Inflammatory macrophage treated with lipopolysaccharide for 4 hours (primary cell): Measurements from ENCODE around the gene PDK3.

Experiments
- DNase-seq: peaks from one replicate; pipeline ENCODE4 v3.0.0-alpha.2; 2020

Gene PDK3

GRCh38 chrX:24464836-24465531 lies at the start of gene PDK3:
Gene PDK3 (plus strand): TSS chrX:24465286. CDS start chrX:24465456, 170 bp downstream.
- peak; percentile 83 for DNase-seq

GRCh38 chrX:24415921-24416320 lies 49.2 kb upstream of the PDK3 start:
- DNase-seq, result no peak

- peak; percentile 10 for DNase-seq
Observed at GRCh38 chrX:24423960-24424359, 41.1 kb upstream of the PDK3 start.

DNA sequence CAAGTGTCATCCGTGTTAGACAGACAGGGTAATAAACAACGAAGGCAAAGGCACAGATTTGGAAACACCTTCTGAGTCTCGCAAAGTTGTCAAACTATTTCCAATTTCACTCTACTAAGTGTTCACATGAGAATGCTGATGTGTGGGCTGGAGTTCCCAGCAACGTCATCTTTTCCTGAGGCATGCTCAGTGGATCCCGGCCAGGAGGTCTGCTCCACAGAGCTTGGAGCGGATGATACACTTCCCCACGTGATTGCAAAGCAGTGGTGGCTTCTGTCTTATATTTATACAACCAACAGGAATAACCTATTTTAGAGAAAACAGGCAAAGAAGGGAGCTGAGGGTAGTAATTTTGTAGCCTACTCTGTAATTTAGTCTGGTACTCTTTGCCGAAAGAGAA lies 40.1 kb upstream of the PDK3 start:
- no peak for DNase-seq

DNA sequence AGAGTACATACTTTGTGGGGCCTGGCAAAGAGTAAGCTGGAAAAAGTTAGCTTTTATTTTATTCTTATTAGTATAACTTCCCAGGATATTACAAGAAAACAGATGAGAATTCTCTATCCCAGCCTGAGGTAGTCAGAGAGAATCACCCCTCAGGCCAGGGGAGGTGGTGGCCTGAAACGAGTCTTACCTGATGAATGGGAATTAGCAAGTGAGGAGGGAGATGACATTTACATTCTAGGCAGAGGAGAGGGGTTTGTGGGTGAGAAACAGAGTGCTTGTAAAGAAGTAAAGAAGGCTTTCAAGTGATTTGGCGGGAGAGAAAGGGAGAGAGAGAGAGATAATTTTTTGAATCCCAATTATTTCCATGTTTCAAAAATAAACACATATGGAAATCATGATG lies 39.3 kb upstream of the PDK3 start:
- DNase-seq, result no peak

DNA sequence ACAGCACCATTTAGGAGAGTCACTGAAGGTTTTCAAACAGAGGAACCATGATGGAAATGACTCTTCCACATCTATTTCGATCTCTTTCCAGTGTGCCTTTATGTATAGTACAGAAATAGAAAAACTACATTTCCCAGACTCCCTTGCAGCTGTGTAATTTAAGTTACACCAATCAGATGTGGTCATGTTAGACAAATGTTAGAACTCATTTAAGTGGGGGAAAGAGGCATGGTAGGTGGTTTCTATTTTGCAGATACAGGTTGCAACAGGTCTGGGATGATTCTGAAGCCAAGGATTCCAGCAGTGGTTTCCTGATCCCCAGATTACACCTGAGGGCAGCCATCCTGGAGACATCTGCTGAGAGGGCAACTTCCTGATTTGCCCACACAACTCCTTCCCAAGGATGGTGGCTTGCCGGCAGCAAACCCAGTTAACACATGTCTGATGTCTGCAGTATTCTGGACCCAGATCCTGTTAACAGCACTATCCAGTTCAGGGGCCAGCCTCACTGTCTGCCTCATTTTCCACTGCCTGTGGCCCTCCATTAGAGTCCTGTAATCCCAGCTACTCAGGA lies 38.7 kb upstream of the PDK3 start:
- peak; percentile 11 for DNase-seq

- DNase-seq, result no peak
Observed at GRCh38 chrX:24426921-24427746, 38.0 kb upstream of the PDK3 start.

GRCh38 chrX:24427747-24428019 lies 37.4 kb upstream of the PDK3 start:
- DNase-seq, result no peak

DNA sequence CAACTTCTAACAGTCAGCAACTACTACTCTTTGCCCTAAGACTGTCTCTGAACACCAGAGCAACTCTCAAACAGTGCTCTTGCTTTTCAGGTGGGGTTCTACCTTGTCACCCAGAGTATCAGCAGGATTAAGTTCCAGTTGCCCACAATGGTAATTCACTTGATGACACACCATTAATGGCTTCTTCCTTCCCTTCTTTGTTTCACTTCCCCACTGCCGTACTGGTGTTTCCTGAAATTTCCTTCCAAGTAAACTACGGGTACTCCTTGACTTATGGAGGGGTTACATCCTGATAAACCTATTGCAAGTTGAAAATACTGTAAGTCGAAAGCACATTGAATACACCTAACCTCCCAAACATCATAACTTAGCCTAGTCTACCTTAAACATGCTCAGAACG lies 36.6 kb upstream of the PDK3 start:
- DNase-seq, result peak; percentile 22

DNA sequence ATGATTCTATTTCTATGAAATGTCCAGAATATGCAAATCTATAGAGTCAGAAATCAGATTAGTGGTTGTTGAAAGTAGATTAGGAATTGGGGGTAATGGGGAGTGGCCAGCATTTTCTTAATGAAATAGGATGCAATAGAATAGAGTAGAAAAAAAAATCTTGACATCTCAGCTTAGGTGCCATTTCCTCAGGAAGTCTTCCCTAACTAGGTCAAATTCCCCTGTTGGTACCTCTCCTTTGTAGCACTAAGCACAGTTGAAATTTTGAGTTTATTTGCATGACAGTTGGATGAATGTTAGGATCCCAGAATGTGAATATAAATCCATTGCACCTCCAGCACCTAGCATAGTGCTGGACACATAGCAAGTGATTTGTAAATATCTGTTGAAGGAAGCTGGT lies 30.0 kb upstream of the PDK3 start:
- DNase-seq, result no peak

DNA sequence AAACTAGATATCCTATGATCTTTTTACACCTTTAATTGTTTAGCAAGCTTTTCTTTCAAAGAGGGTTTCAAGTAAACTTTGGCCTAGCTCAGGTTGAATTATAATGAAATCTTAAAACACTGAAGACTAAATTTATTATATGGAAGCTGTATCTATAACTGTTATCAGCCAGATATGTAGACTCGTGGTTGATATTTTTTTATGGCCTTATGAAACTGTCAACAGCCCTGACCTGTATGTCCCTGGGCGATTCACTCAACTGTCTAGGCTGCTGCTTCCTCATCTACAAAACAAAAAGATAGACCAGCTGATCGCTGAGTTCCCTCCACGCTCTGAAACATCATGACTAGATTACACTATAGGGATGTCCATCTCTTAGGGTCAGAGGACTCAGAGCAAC lies 21.2 kb upstream of the PDK3 start:
- no peak for DNase-seq

DNA sequence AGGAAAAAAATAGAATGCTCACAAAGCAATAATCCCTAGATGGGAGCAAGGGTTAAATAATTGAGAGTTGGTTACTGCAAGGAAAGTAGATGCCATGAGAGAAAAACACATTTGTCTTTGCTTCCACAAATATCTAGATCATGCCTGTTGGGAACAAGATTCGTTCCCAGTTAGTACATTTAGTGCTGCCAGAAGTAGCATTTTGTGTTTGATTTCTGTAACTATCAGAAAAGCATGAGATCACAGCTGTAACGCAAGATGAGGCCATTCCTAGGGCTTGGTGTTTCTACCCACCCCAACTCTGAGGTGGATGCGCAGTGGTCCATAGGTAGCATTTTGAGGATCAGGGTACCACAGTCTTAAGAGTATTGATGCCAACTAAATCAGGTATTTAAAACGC lies 20.4 kb upstream of the PDK3 start:
- DNase-seq, result no peak

GRCh38 chrX:24448762-24449250 lies 16.3 kb upstream of the PDK3 start:
- no peak for DNase-seq

GRCh38 chrX:24463077-24463476 lies 2.0 kb upstream of the PDK3 start:
- DNase-seq, result no peak

DNA sequence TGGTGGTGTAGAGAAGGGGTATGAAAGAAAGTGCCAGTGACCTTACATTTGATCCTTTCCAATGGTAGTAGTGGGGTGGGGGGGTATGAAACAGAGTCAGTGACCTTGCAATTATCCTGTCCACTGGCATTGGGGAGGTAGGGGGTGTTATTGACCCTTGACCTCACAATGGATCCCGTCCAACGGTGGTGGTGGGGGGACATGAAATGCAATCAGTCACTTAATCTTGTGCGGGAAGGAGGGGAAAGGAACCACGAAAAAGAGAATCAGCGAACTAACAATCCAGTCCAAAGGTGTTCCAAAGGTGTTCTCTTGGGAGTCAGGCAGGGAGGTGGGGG lies 619 bp upstream of the PDK3 start:
- DNase-seq, result no peak

- no peak for DNase-seq
Observed at GRCh38 chrX:24465532-24465865, 413 bp downstream of the PDK3 start.

- DNase-seq, result no peak
Observed at GRCh38 chrX:24466025-24466424, 939 bp downstream of the PDK3 start.

GRCh38 chrX:24468245-24468644 lies 3.2 kb downstream of the PDK3 start:
- DNase-seq, result no peak

GRCh38 chrX:24471808-24472207 lies 6.7 kb downstream of the PDK3 start:
- no peak for DNase-seq

DNA sequence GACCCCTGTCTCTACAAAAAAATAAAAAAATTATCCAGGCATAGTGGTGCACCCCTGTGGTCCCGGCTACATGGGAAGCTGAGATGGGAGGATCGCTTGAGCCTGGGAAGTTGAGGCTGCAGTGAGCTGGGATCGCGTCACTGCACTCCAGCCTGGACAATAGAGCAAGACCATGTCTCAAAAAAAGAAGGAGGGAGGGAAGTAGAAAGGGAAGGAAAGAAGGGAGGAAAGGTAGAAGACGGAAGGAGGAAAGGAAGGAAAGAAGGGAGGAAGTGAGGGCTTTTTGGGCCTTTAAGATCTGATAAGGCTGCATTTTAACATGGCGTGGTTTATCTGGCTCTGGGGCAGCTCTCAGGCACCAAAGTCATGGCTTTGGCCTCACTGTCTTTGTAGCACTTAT lies 10.4 kb downstream of the PDK3 start:
- no peak for DNase-seq

DNA sequence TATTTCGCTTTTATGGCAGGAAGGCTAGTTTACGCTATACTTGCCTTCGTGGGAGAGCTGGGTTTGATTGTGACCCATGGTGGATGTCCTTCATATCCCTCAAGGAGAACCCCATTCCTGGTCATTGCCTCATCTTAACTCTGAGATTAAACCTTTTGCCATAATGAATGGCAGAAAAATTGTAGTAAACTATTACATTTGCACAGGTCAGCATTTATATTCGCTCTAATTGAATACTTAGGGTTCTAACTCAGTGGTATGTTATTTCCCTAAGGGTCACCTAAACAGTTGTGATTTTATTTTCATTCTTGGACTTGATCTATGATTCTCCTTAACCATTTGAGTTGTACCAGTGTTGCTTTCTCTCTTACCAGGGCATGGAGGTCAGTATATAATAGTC lies 13.4 kb downstream of the PDK3 start:
- DNase-seq, result no peak

DNA sequence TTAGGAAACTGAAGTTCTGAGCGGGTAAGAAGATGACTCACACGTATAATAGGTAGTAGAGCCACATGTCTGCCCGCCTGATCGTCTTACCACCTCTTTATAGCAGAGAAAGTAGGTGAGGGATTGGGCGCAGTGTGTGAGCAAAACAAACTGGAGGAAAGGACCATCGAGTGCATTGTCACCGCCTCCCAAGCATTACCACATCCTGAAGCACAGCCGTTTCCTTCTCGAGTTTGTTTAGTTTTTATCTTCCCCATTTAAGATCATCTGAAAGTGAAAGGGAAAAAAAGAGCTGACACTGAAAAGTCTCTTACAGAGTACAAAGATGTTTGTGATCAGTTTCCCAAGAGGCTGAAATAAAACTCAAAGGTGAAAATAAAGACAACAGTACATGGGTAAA lies 14.8 kb downstream of the PDK3 start:
- DNase-seq, result peak; percentile 91

DNA sequence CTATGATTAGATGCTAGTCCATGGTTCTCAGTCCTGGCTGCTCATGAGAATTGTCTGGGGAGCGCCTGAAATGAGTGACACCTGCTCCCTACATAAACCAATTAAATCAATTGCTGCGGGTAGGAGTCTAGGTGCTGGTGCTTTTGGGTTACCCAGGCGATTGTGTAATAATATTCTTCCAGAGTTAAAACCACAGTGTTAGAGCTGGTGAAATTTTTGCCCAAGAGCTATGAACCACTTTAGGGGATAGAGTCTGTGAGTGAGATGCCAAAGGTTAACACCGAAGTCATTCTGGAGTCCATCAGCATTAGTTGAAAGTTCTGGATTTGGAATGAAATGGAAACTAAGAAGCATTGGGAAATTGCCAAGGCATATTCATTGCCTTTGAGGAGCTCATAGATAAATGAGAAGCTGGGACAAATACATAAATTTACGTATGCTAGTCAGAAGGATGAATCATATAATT lies 15.3 kb downstream of the PDK3 start:
- peak; percentile 54 for DNase-seq

DNA sequence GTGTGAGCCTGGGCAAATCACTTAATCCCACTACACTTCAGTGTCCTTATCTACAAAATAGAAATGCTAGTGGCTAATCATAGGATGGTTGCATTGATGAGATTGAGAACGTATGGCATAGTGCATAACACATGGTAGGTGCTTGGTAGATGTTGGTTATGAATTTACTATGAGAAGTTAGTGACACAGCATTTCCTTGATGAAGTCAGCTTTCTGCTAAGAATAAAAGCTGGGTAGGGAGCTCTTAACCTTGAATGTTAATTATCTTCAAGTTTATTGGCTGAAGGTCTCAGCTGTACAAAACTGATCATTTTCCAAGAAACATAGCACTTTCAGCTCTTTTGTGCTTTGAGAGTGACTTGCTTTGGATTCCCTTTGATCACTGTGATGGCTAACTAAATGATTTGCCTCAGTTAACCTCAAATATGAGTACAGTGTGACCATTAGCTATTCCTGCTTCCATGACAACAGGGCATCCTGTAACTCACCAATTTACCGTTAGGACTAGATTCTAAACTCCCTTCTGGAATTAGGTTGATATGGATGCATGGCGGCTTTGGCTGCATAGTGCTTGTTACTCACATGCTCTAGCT lies 17.8 kb downstream of the PDK3 start:
- no peak for DNase-seq
